ENCODE measurements around the gene SOX5.
"Not testable (repeated sequence)": the region's sequence is repeated elsewhere in the genome, so short reads cannot be mapped to it uniquely, and the experiment has no call there.

The SOX5 gene

GRCh38 chr12:23909551-23909950, 39.9 kb downstream of the SOX5 start:
- in situ Hi-C loops (cut with MboI; ENCODE audit: low sequenced_read_pairs): no loop called here

GRCh38 chr12:23906329-23906728, 43.1 kb downstream of the SOX5 start:
- in situ Hi-C loops (cut with MboI; ENCODE audit: low sequenced_read_pairs): no loop called here

GRCh38 chr12:23899434-23899833, 50.0 kb downstream of the SOX5 start:
- in situ Hi-C loops (cut with MboI; ENCODE audit: low sequenced_read_pairs): no loop called here

GRCh38 chr12:23898121-23898520, 51.3 kb downstream of the SOX5 start:
- in situ Hi-C loops (cut with MboI; ENCODE audit: low sequenced_read_pairs): no loop called here

- in situ Hi-C loops (cut with MboI; ENCODE audit: low sequenced_read_pairs): no loop called here
These were observed 53.7 kb downstream of the SOX5 start for GRCh38 chr12:23895792-23896218.

GRCh38 chr12:23893611-23894010, 55.9 kb downstream of the SOX5 start:
- in situ Hi-C loops (cut with MboI; ENCODE audit: low sequenced_read_pairs): no loop called here

GRCh38 chr12:23891115-23891514, 58.4 kb downstream of the SOX5 start:
- in situ Hi-C loops (cut with MboI; ENCODE audit: low sequenced_read_pairs): no loop called here

GRCh38 chr12:23889069-23889440, 60.4 kb downstream of the SOX5 start:
- in situ Hi-C loops (cut with MboI; ENCODE audit: low sequenced_read_pairs): no loop called here

GRCh38 chr12:23888396-23889068, 60.9 kb downstream of the SOX5 start:
- in situ Hi-C loops (cut with MboI; ENCODE audit: low sequenced_read_pairs): no loop called here

- in situ Hi-C loops (cut with MboI; ENCODE audit: low sequenced_read_pairs): no loop called here
These were observed 62.2 kb downstream of the SOX5 start for GRCh38 chr12:23887055-23887835.

GRCh38 chr12:23885394-23885793, 64.1 kb downstream of the SOX5 start:
- in situ Hi-C loops (cut with MboI; ENCODE audit: low sequenced_read_pairs): no loop called here

GRCh38 chr12:23884909-23885308, 64.6 kb downstream of the SOX5 start:
- in situ Hi-C loops (cut with MboI; ENCODE audit: low sequenced_read_pairs): no loop called here

GRCh38 chr12:23880988-23881387, 68.5 kb downstream of the SOX5 start:
- in situ Hi-C loops (cut with MboI; ENCODE audit: low sequenced_read_pairs): no loop called here

GRCh38 chr12:23876618-23877017, 72.9 kb downstream of the SOX5 start:
- in situ Hi-C loops (cut with MboI; ENCODE audit: low sequenced_read_pairs): not testable (repeated sequence)

GRCh38 chr12:23867794-23868193, 81.7 kb downstream of the SOX5 start:
- in situ Hi-C loops (cut with MboI; ENCODE audit: low sequenced_read_pairs): no loop called here

- in situ Hi-C loops (cut with MboI; ENCODE audit: low sequenced_read_pairs): no loop called here
These were observed 86.8 kb downstream of the SOX5 start for GRCh38 chr12:23862701-23863100.

- in situ Hi-C loops (cut with MboI; ENCODE audit: low sequenced_read_pairs): no loop called here
These were observed 89.5 kb downstream of the SOX5 start for GRCh38 chr12:23860019-23860418.

GRCh38 chr12:23857178-23857577, 92.3 kb downstream of the SOX5 start:
- in situ Hi-C loops (cut with MboI; ENCODE audit: low sequenced_read_pairs): no loop called here

- in situ Hi-C loops (cut with MboI; ENCODE audit: low sequenced_read_pairs): no loop called here
These were observed 93.7 kb downstream of the SOX5 start for GRCh38 chr12:23855813-23856212.

GRCh38 chr12:23854598-23854997, 94.9 kb downstream of the SOX5 start:
- in situ Hi-C loops (cut with MboI; ENCODE audit: low sequenced_read_pairs): no loop called here

GRCh38 chr12:23853640-23854039, 95.8 kb downstream of the SOX5 start:
- in situ Hi-C loops (cut with MboI; ENCODE audit: low sequenced_read_pairs): no loop called here

- in situ Hi-C loops (cut with MboI; ENCODE audit: low sequenced_read_pairs): no loop called here
These were observed 97.9 kb downstream of the SOX5 start for GRCh38 chr12:23851602-23852001.

All from HL-60/S4 (cell line).